Globus pallidus (tissue), 1 donor: ENCODE data around the gene CYREN.

Experiments used
- DNase-seq: peaks from one replicate; pipeline ENCODE4 v3.0.0-alpha.2; 2015; ENCODE audit warnings: low spot score

Gene CYREN

GRCh38 chr7:135197343-135197742 lies 26.8 kb upstream of the CYREN start:
- no peak for DNase-seq

- DNase-seq: no peak
Measured at GRCh38 chr7:135195968-135196629, 25.6 kb upstream of the CYREN start.

- no peak for DNase-seq
Measured at GRCh38 chr7:135195156-135195555, 24.6 kb upstream of the CYREN start.

- no peak for DNase-seq
Measured at GRCh38 chr7:135194494-135195095, 24.1 kb upstream of the CYREN start.

GRCh38 chr7:135193615-135194081 lies 23.1 kb upstream of the CYREN start:
- DNase-seq: no peak

GRCh38 chr7:135192914-135193536 lies 22.5 kb upstream of the CYREN start:
- no peak for DNase-seq

GRCh38 chr7:135190703-135191102 lies 20.2 kb upstream of the CYREN start:
- no peak for DNase-seq

GRCh38 chr7:135189961-135190360 lies 19.5 kb upstream of the CYREN start:
- no peak for DNase-seq

- no peak for DNase-seq
Measured at GRCh38 chr7:135189221-135189662, 18.7 kb upstream of the CYREN start.

- DNase-seq: no peak
Measured at GRCh38 chr7:135188298-135188984, 17.9 kb upstream of the CYREN start.

- no peak for DNase-seq
Measured at GRCh38 chr7:135186841-135187253, 16.3 kb upstream of the CYREN start.

GRCh38 chr7:135186261-135186540 lies 15.7 kb upstream of the CYREN start:
- no peak for DNase-seq

- no peak for DNase-seq
Measured at GRCh38 chr7:135185471-135186260, 15.2 kb upstream of the CYREN start.

GRCh38 chr7:135184254-135184841 lies 13.8 kb upstream of the CYREN start:
- DNase-seq: no peak

- no peak for DNase-seq
Measured at GRCh38 chr7:135183478-135183877, 13.0 kb upstream of the CYREN start.

GRCh38 chr7:135181929-135182678 lies 11.6 kb upstream of the CYREN start:
- DNase-seq: no peak

GRCh38 chr7:135181261-135181928 lies 10.9 kb upstream of the CYREN start:
- no peak for DNase-seq

- no peak for DNase-seq
Measured at GRCh38 chr7:135180122-135180521, 9.6 kb upstream of the CYREN start.

- no peak for DNase-seq
Measured at GRCh38 chr7:135179321-135179925, 8.9 kb upstream of the CYREN start.

- no peak for DNase-seq
Measured at GRCh38 chr7:135178364-135178763, 7.9 kb upstream of the CYREN start.
